ENCODE results near the gene CFAP119. TPM values are rescaled to one million over a fixed set of nuclear protein-coding genes. Genes with fewer than 3 reads are reported as not detected.

The CFAP119 gene
- total RNA-seq, 2 experiments from 2014 or later: 3.1 to 4.1 TPM

GRCh38 chr16:30750876-30751465, 10.9 kb downstream of the CFAP119 start:
- DNase-seq: no peak
- Mint-ChIP-seq H3K36me3 (ENCODE audit: low read depth) (peaks cover 30% of the 10 kb centered on the region), H3K9me3 (no peaks in the 10 kb centered on the region), H3K27ac (no peak overlapping the region), H3K27me3 (no peaks in the 10 kb centered on the region), H3K4me3 (no peak overlapping the region), H3K4me1 (peaks cover 33% of the 10 kb centered on the region)
- POLR2A ChIA-PET: interaction anchor here (1.0 to 1.2 kb wide), 4 partner anchors 9 to 151 kb away, joined by 3 to 5 read pairs (median 4); partner anchors contain the start of gene RNF40
- CTCF ChIA-PET: interaction anchor here (1.2 kb wide), 1 partner anchor 64 kb away, joined by 3 read pairs; no protein-coding TSS in a partner anchor

- POLR2A ChIA-PET: interaction anchor here (0.6 to 1.2 kb wide), 5 partner anchors 9 to 20 kb away, joined by 3 to 5 read pairs (median 3); partner anchors contain the start of gene RNF40
- Mint-ChIP-seq H3K4me1 (peaks cover 33% of the 10 kb centered on the region), H3K4me3 (peak overlapping the region; percentile 93), H3K36me3 (ENCODE audit: low read depth) (peaks cover 28% of the 10 kb centered on the region), H3K27me3 (no peaks in the 10 kb centered on the region), H3K27ac (peak overlapping the region; percentile 32), H3K9me3 (no peaks in the 10 kb centered on the region)
- DNase-seq: no peak
- CTCF ChIA-PET: interaction anchor here (1.2 kb wide), 1 partner anchor 64 kb away, joined by 3 read pairs; no protein-coding TSS in a partner anchor
Observed at GRCh38 chr16:30750201-30750600, 11.7 kb downstream of the CFAP119 start.

GRCh38 chr16:30748634-30749445, 13.0 kb downstream of the CFAP119 start:
- POLR2A ChIA-PET: interaction anchor here (0.9 to 2.5 kb wide), 19 partner anchors 8 to 431 kb away, joined by 3 to 28 read pairs (median 4); partner anchors contain the start of genes CFAP119, FUS, PRR14 and RNF40
- H3K27me3 Mint-ChIP-seq: no peaks in the 10 kb centered on the region
- peaks cover 30% of the 10 kb centered on the region for H3K36me3 Mint-ChIP-seq (ENCODE audit: low read depth)
- H3K4me3 Mint-ChIP-seq: peak overlapping the region; percentile 93
- DNase-seq: peak; percentile 49
- CTCF ChIA-PET: interaction anchor here (0.8 to 2.0 kb wide), 6 partner anchors 55 to 193 kb away, joined by 3 to 14 read pairs (median 5); partner anchors contain the start of gene FBRS
- H3K27ac Mint-ChIP-seq: peak overlapping the region; percentile 84
- peaks cover 33% of the 10 kb centered on the region for H3K4me1 Mint-ChIP-seq
- no peaks in the 10 kb centered on the region for H3K9me3 Mint-ChIP-seq

GRCh38 chr16:30747799-30748633, 13.8 kb downstream of the CFAP119 start, which contains the start of gene PHKG2:
Gene PHKG2 (plus strand): TSS chr16:30748425. CDS start chr16:30748821, 396 bp downstream.
- Mint-ChIP-seq H3K4me3 (peak within 1 kb of the TSS; percentile 93), H3K27ac (peak within 1 kb of the TSS; percentile 84), H3K27me3 (no peaks in the 10 kb centered on the region), H3K4me1 (peaks cover 33% of the 10 kb centered on the region), H3K9me3 (no peaks in the 10 kb centered on the region), H3K36me3 (ENCODE audit: low read depth) (peaks cover 32% of the 10 kb centered on the region)
- ChIA-PET CTCF (interaction anchor here (0.8 to 2.0 kb wide), 7 partner anchors 15 to 194 kb away, joined by 3 to 14 read pairs (median 5); partner anchors contain the start of gene FBRS), POLR2A (interaction anchor here (0.7 to 2.5 kb wide), 24 partner anchors 9 to 432 kb away, joined by 3 to 28 read pairs (median 3); partner anchors contain the start of genes CFAP119, FUS, PRR14 and RNF40)
- DNase-seq: peak; percentile 99

- H3K36me3 Mint-ChIP-seq (ENCODE audit: low read depth): peaks cover 34% of the 10 kb centered on the region
- H3K27me3 Mint-ChIP-seq: no peaks in the 10 kb centered on the region
- peaks cover 33% of the 10 kb centered on the region for H3K4me1 Mint-ChIP-seq
- peak overlapping the region; percentile 81 for H3K27ac Mint-ChIP-seq
- CTCF ChIA-PET: interaction anchor here (0.7 to 2.0 kb wide), 7 partner anchors 15 to 195 kb away, joined by 3 to 14 read pairs (median 5); partner anchors contain the start of gene FBRS
- no peak for DNase-seq
- POLR2A ChIA-PET: interaction anchor here (0.7 to 2.5 kb wide), 22 partner anchors 9 to 432 kb away, joined by 3 to 28 read pairs (median 3); partner anchors contain the start of genes CFAP119, FUS, PRR14 and RNF40
- peak overlapping the region; percentile 93 for H3K4me3 Mint-ChIP-seq
- no peaks in the 10 kb centered on the region for H3K9me3 Mint-ChIP-seq
Observed at GRCh38 chr16:30747331-30747730, 14.5 kb downstream of the CFAP119 start.

GRCh38 chr16:30746638-30747175, 15.2 kb downstream of the CFAP119 start:
- H3K4me3 Mint-ChIP-seq: no peak overlapping the region
- peaks cover 40% of the 10 kb centered on the region for H3K36me3 Mint-ChIP-seq (ENCODE audit: low read depth)
- ChIA-PET POLR2A (interaction anchor here (0.9 to 2.5 kb wide), 8 partner anchors 10 to 155 kb away, joined by 3 to 28 read pairs (median 6); partner anchors contain the start of genes CFAP119, RNF40 and SRCAP), CTCF (interaction anchor here (0.7 to 2.0 kb wide), 3 partner anchors 53 to 155 kb away, joined by 4 to 14 read pairs (median 12); no protein-coding TSS in a partner anchor)
- H3K27ac Mint-ChIP-seq: no peak overlapping the region
- H3K9me3 Mint-ChIP-seq: no peaks in the 10 kb centered on the region
- peaks cover 33% of the 10 kb centered on the region for H3K4me1 Mint-ChIP-seq
- no peaks in the 10 kb centered on the region for H3K27me3 Mint-ChIP-seq
- DNase-seq: no peak

GRCh38 chr16:30745082-30745481, 16.8 kb downstream of the CFAP119 start:
- H3K27me3 Mint-ChIP-seq: no peaks in the 10 kb centered on the region
- CTCF ChIA-PET: no interaction called here
- no peak for DNase-seq
- H3K4me3 Mint-ChIP-seq: no peak overlapping the region
- peak overlapping the region; percentile 26 for H3K27ac Mint-ChIP-seq
- peaks cover 33% of the 10 kb centered on the region for H3K4me1 Mint-ChIP-seq
- H3K9me3 Mint-ChIP-seq: no peaks in the 10 kb centered on the region
- POLR2A ChIA-PET: no interaction called here
- peaks cover 38% of the 10 kb centered on the region for H3K36me3 Mint-ChIP-seq (ENCODE audit: low read depth)

- POLR2A ChIA-PET: no interaction called here
- DNase-seq: no peak
- H3K4me1 Mint-ChIP-seq: peaks cover 27% of the 10 kb centered on the region
- H3K4me3 Mint-ChIP-seq: no peak overlapping the region
- H3K27ac Mint-ChIP-seq: no peak overlapping the region
- CTCF ChIA-PET: interaction anchor here (0.7 kb wide), 1 partner anchor 70 kb away, joined by 3 read pairs; no protein-coding TSS in a partner anchor
- peaks cover 39% of the 10 kb centered on the region for H3K36me3 Mint-ChIP-seq (ENCODE audit: low read depth)
- H3K9me3 Mint-ChIP-seq: no peaks in the 10 kb centered on the region
- H3K27me3 Mint-ChIP-seq: no peaks in the 10 kb centered on the region
Observed at GRCh38 chr16:30744183-30744582, 17.7 kb downstream of the CFAP119 start.

GRCh38 chr16:30743716-30744115, 18.1 kb downstream of the CFAP119 start:
- no peak overlapping the region for H3K4me3 Mint-ChIP-seq
- POLR2A ChIA-PET: no interaction called here
- peaks cover 42% of the 10 kb centered on the region for H3K36me3 Mint-ChIP-seq (ENCODE audit: low read depth)
- peaks cover 24% of the 10 kb centered on the region for H3K4me1 Mint-ChIP-seq
- CTCF ChIA-PET: no interaction called here
- no peaks in the 10 kb centered on the region for H3K9me3 Mint-ChIP-seq
- no peak for DNase-seq
- no peak overlapping the region for H3K27ac Mint-ChIP-seq
- no peaks in the 10 kb centered on the region for H3K27me3 Mint-ChIP-seq

GRCh38 chr16:30741461-30741914, 20.4 kb downstream of the CFAP119 start:
- H3K27ac Mint-ChIP-seq: no peak overlapping the region
- ChIA-PET CTCF (no interaction called here), POLR2A (no interaction called here)
- no peaks in the 10 kb centered on the region for H3K9me3 Mint-ChIP-seq
- H3K36me3 Mint-ChIP-seq (ENCODE audit: low read depth): peaks cover 57% of the 10 kb centered on the region
- no peak for DNase-seq
- peaks cover 10% of the 10 kb centered on the region for H3K4me1 Mint-ChIP-seq
- no peak overlapping the region for H3K4me3 Mint-ChIP-seq
- H3K27me3 Mint-ChIP-seq: no peaks in the 10 kb centered on the region

GRCh38 chr16:30740364-30741251, 21.3 kb downstream of the CFAP119 start:
- Mint-ChIP-seq H3K4me3 (no peak overlapping the region), H3K36me3 (ENCODE audit: low read depth) (peaks cover 66% of the 10 kb centered on the region)

More at GRCh38 chr16:30740364-30741251, 21.3 kb downstream of the CFAP119 start:
- Mint-ChIP-seq H3K9me3 (no peaks in the 10 kb centered on the region), H3K27me3 (no peaks in the 10 kb centered on the region), H3K27ac (peak overlapping the region; percentile 48), H3K4me1 (peaks cover 10% of the 10 kb centered on the region)
- POLR2A ChIA-PET: interaction anchor here (0.8 kb wide), 1 partner anchor 34 kb away, joined by 3 read pairs; no protein-coding TSS in a partner anchor
- DNase-seq: no peak
- CTCF ChIA-PET: no interaction called here
